Stimulated activated CD4-positive, alpha-beta T cell treated with anti-CD3 and anti-CD28 coated beads, Interleukin-15, amount 100 ng/mL, for 1 hour (primary cell): ENCODE data around the gene CCL17.
"Not testable (repeated sequence)": the region's sequence is repeated elsewhere in the genome, so short reads cannot be mapped to it uniquely, and the experiment has no call there.

Experiments used
- DNase-seq, 2 donors: peaks; one replicate each; pipeline ENCODE4 v3.0.0-alpha.2; 2020; ENCODE audit warnings: low read depth in 1 of 2, low spot score in 1 of 2

The CCL17 gene

GRCh38 chr16:57403965-57404817, at the start of gene CCL17:
CCL17 (plus strand) TSS chr16:57404767; CDS start chr16:57413933, 9,166 bp downstream.
- DNase-seq, result no peak

- no peak for DNase-seq
Measured at GRCh38 chr16:57355898-57356414, 48.6 kb upstream of the CCL17 start.

- no peak for DNase-seq
Measured at GRCh38 chr16:57356547-57356946, 48.0 kb upstream of the CCL17 start.

- DNase-seq, result no peak
Measured at GRCh38 chr16:57357330-57358085, 47.1 kb upstream of the CCL17 start.

GRCh38 chr16:57358086-57358420, 46.5 kb upstream of the CCL17 start:
- DNase-seq, result no peak

- no peak for DNase-seq
Measured at GRCh38 chr16:57358527-57359095, 46.0 kb upstream of the CCL17 start, which contains the start of gene CCL22. CCL22 (plus strand) TSS chr16:57358783; CDS start chr16:57358817, 34 bp downstream.

GRCh38 chr16:57360321-57360935, 44.1 kb upstream of the CCL17 start:
- no peak for DNase-seq

- no peak for DNase-seq
Measured at GRCh38 chr16:57361404-57361803, 43.2 kb upstream of the CCL17 start.

- DNase-seq, result no peak
Measured at GRCh38 chr16:57364143-57364542, 40.4 kb upstream of the CCL17 start.

GRCh38 chr16:57366544-57367040, 38.0 kb upstream of the CCL17 start:
- DNase-seq, result no peak

- DNase-seq, result no peak
Measured at GRCh38 chr16:57367116-57367752, 37.3 kb upstream of the CCL17 start.

GRCh38 chr16:57371494-57372371, 32.8 kb upstream of the CCL17 start:
- DNase-seq, result no peak

GRCh38 chr16:57372372-57373116, 32.0 kb upstream of the CCL17 start, which contains the start of gene CX3CL1:
CX3CL1 (plus strand) TSS chr16:57372490; CDS start chr16:57372569, 79 bp downstream.
- DNase-seq, result no peak

GRCh38 chr16:57373117-57373947, 31.2 kb upstream of the CCL17 start:
- DNase-seq, result no peak

- DNase-seq, result no peak
Measured at GRCh38 chr16:57374067-57374534, 30.5 kb upstream of the CCL17 start.

- not testable (repeated sequence) for DNase-seq
Measured at GRCh38 chr16:57374925-57375465, 29.6 kb upstream of the CCL17 start.

GRCh38 chr16:57376313-57376818, 28.2 kb upstream of the CCL17 start:
- no peak for DNase-seq
